K562 (cell line): ENCODE data around the gene PRKCB. TPM values are rescaled to one million over a fixed set of nuclear protein-coding genes. Genes with fewer than 3 reads are reported as not detected.

ENCODE experiments used
- BDP1 ChIP-seq: IDR thresholded peaks from 3 replicates; pipeline ENCODE4 v1.6.1; 2011; ENCODE audit not compliant: insufficient read length, insufficient read depth
- CBX1 ChIP-seq: sonication (generic); IDR thresholded peaks from 2 replicates; pipeline ENCODE4 v1.6.1; 2016; ENCODE audit warnings: antibody characterized with exemption, low read depth, mild to moderate bottlenecking
- CGGBP1 ChIP-seq: fragments of 250-450 bp; sonication (Bioruptor Pico); IDR thresholded peaks from 2 replicates; pipeline ENCODE4 v1.9.0; 2021; ENCODE audit warnings: mild to moderate bottlenecking
- CSDE1 ChIP-seq, 2 experiments: fragments of 450-650 bp; IDR thresholded peaks; 2 replicates each; pipeline ENCODE4 v1.6.1; 2016; ENCODE audit warnings: mild to moderate bottlenecking in 1 of 2
- DDX20 ChIP-seq: fragments of 450-650 bp; IDR thresholded peaks from 2 replicates; pipeline ENCODE4 v1.6.1; 2016; ENCODE audit warnings: missing genetic modification characterization, low read depth, mild to moderate bottlenecking, missing compliant biosample characterization, moderate library complexity
- E2F8 ChIP-seq: fragments of 450-650 bp; IDR thresholded peaks from 2 replicates; pipeline ENCODE4 v1.7.1; 2018; ENCODE audit warnings: mild to moderate bottlenecking, low read depth; ENCODE audit not compliant: partially characterized antibody
- FOXO4 ChIP-seq: fragments of 450-650 bp; formaldehyde crosslinking; IDR thresholded peaks from 2 replicates; pipeline ENCODE4 v1.4.0; 2020; ENCODE audit warnings: mild to moderate bottlenecking, moderate library complexity
- HMBOX1 ChIP-seq: sonication (generic); IDR thresholded peaks from 2 replicates; pipeline ENCODE4 v1.6.1; 2016
- MCM5 ChIP-seq: fragments of 450-650 bp; IDR thresholded peaks from 2 replicates; pipeline ENCODE4 v1.6.1; 2016; ENCODE audit warnings: low read depth
- PRPF4 ChIP-seq: fragments of 200-400 bp; formaldehyde crosslinking; IDR thresholded peaks from one replicate; pipeline ENCODE4 v1.6.1; 2017; ENCODE audit warnings: low read length, low read depth, mild to moderate bottlenecking; ENCODE audit not compliant: insufficient read depth, poor library complexity, severe bottlenecking
- SETDB1 ChIP-seq: IDR thresholded peaks from one replicate; pipeline ENCODE4 v1.6.1; 2012; ENCODE audit warnings: low read length, control low read depth, inconsistent platforms
- SMAD1 ChIP-seq: fragments of 150-350 bp; IDR thresholded peaks from 2 replicates; pipeline ENCODE4 v1.6.1; 2014; ENCODE audit warnings: low read length, low read depth; ENCODE audit not compliant: partially characterized antibody
- SMAD2 ChIP-seq: fragments of 150-350 bp; IDR thresholded peaks from 2 replicates; pipeline ENCODE4 v1.6.1; 2014; ENCODE audit warnings: low read depth, mild to moderate bottlenecking, low read length
- SREBF1 ChIP-seq: fragments of 150-350 bp; IDR thresholded peaks from 2 replicates; pipeline ENCODE4 v1.6.1; 2014; ENCODE audit warnings: antibody characterized with exemption, low read depth, low read length, borderline replicate concordance
- ZNF174 ChIP-seq: fragments of 250-450 bp; sonication (Bioruptor Pico); IDR thresholded peaks from 2 replicates; pipeline ENCODE4 v1.4.0; 2020; ENCODE audit warnings: mild to moderate bottlenecking
- ZNF23 ChIP-seq: fragments of 250-450 bp; sonication (Bioruptor Pico); IDR thresholded peaks from 2 replicates; pipeline ENCODE4 v1.4.0; 2020; ENCODE audit warnings: mild to moderate bottlenecking
- ZNF274 ChIP-seq: IDR thresholded peaks from 2 replicates; pipeline ENCODE4 v1.6.1; 2011; ENCODE audit warnings: low read depth, mild to moderate bottlenecking, low read length, moderate library complexity, borderline replicate concordance
- ZNF668 ChIP-seq: fragments of 250-450 bp; sonication (Bioruptor Pico); IDR thresholded peaks from 2 replicates; pipeline ENCODE4 v1.8.0; 2022; ENCODE audit warnings: mild to moderate bottlenecking, inconsistent platforms
- ZNF764 ChIP-seq: fragments of 250-450 bp; sonication (Bioruptor Pico); IDR thresholded peaks from 2 replicates; pipeline ENCODE4 v1.4.0; 2020; ENCODE audit warnings: low read depth, mild to moderate bottlenecking, moderate library complexity
- polyA plus RNA-seq, 8 experiments: library from polyadenylated mRNA; depleted of rRNA in 4 of 8; stranded (reverse) in 5 of 8; unstranded in 3 of 8; fragments of >200 nt; fragmentation: Nextera tagmentation in 2 of 8; fragmentation: Illumina TruSeq in 1 of 8; extraction: Ambion mirVana in 2 of 8; extraction: Trizol in 1 of 8; gene quantifications; 2 replicates each; pipeline versions ENCODE4 v1.2.1 to v1.2.3, GENCODE V29; 2011 to 2014; ENCODE audit warnings: inconsistent platforms in 1 of 8, missing spikeins in 1 of 8
- total RNA-seq, 7 experiments: library from RNA; depleted of rRNA in 6 of 7; stranded (reverse); fragments of >200 nt in 6 of 7; fragmentation: Illumina TruSeq in 2 of 7; extraction: Trizol in 2 of 7; gene quantifications; 2 replicates each; pipeline versions ENCODE4 v1.2.1 to v1.2.3, GENCODE V29; 2011 to 2021; ENCODE audit warnings: low replicate concordance in 1 of 7

Gene PRKCB
- total and polyA plus RNA-seq, 9 of the 15 experiments (the other 6 are each of a cell fraction or from before 2014, with no cell fraction given): 49.9 to 276 (median 148) TPM

GRCh38 chr16:23952128-23952970 is 116.6 kb downstream of the PRKCB start (continued):
- TF ChIP-seq CGGBP1 (CRISPR knock-in tag) (no peak), E2F8 (peak; percentile 28), FOXO4 (CRISPR knock-in tag) (no peak), ZNF174 (no peak), DDX20 (tag) (no peak), SMAD2 (no peak), CSDE1 (IDR thresholded peaks at IDR 0.05) (no peak), CBX1 (no peak), ZNF764 (CRISPR knock-in tag) (no peak), SREBF1 (no peak), HMBOX1 (0 out of 2 replicates have a peak, but pooled peaks have one; percentile 30), SMAD1 (no peak), BDP1 (no peak), ZNF23 (CRISPR knock-in tag) (no peak), ZNF668 (CRISPR knock-in tag) (0 out of 2 replicates have a peak, but pooled peaks have one; percentile 29), PRPF4 (no peak), MCM5 (no peak), SETDB1 (no peak), ZNF274 (no peak)
